AG04450 (cell line): ENCODE data around the gene PTGS1. TPM values are rescaled to one million over a fixed set of nuclear protein-coding genes. Genes with fewer than 3 reads are reported as not detected.
A peak's percentile ranks its signal among the peaks of the same experiment; 100 is the strongest.

Source experiments
- CTCF ChIA-PET: fragments of 300-600, 350-600 bp; formaldehyde crosslinking; extraction: SDS; loops from one replicate; lab custom pipeline; 2022; ENCODE audit warnings: antibody characterized with exemption, inconsistent platforms; lab: Charles Lee
- POLR2A ChIA-PET: fragments of 350-600 bp; formaldehyde crosslinking; extraction: SDS; loops from one replicate; lab custom pipeline; 2021; ENCODE audit warnings: antibody characterized with exemption, inconsistent platforms; lab: Yijun Ruan, JAX
- DNase-seq: peaks from one replicate; pipeline ENCODE4 v3.0.0-alpha.2; 2011; ENCODE audit warnings: low read depth, low spot score
- H3K27ac ChIP-seq: one replicate; pipeline ENCODE4 v1.5.1; 2012; ENCODE audit warnings: low read depth, low read length, control low read depth
- H3K27me3 ChIP-seq: one replicate; pipeline ENCODE4 v1.6.0; 2012; ENCODE audit warnings: low read length; ENCODE audit not compliant: control insufficient read depth, insufficient read depth
- H3K4me3 ChIP-seq: 2 replicates; pipeline ENCODE4 v1.5.1; 2011; ENCODE audit warnings: mild to moderate bottlenecking, low read depth, low read length, control low read depth
- H3K9me3 ChIP-seq: 2 replicates; pipeline ENCODE4 v1.5.1; 2012; ENCODE audit warnings: low read length; ENCODE audit not compliant: control insufficient read depth, insufficient read depth
- polyA plus RNA-seq: library from polyadenylated mRNA; depleted of rRNA; stranded (reverse); fragments of >200 nt; gene quantifications from 2 replicates; pipeline ENCODE4 v1.2.3, GENCODE V29; 2011
- TF ChIP-seq, protein P1 (sequence below): IDR thresholded peaks from 2 replicates; pipeline ENCODE4 v1.5.1; 2011; ENCODE audit warnings: low read depth, low read length, control low read depth, inconsistent platforms

PTGS1 gene
- polyA plus RNA-seq, 1 experiment = 83.1 TPM

DNA sequence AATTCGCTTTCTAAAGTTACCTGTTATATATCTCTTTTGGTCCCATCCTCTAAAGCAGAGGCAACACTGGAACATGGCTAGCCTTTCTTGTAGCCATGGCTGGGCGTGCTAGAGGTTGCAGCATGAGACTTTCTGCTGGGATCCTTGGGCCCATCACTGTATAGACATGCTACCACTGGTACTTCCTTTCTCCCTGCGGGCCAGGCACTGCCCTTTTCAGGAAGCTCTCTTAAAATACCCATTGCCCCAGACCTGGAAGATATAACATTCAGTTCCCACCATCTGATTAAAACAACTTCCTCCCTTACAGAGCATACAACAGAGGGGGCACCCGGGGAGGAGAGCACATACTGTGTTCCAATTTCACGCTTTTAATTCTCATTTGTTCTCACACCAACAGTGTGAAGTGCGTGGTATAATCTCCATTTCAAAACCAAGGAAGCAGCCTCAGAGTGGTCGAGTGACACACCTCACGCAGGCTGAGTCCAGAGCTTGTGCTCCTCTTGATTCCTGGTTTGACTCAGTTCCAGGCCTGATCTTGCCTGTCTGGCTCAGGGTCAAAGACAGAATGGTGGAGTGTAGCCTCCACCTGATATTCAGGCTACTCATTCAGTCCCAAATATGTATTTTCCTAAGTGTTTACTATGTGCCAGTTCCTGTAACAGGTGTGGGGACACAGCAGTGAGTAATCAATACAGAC is 22.6 kb downstream of the PTGS1 start:
- TF ChIP-seq, protein P1, sequence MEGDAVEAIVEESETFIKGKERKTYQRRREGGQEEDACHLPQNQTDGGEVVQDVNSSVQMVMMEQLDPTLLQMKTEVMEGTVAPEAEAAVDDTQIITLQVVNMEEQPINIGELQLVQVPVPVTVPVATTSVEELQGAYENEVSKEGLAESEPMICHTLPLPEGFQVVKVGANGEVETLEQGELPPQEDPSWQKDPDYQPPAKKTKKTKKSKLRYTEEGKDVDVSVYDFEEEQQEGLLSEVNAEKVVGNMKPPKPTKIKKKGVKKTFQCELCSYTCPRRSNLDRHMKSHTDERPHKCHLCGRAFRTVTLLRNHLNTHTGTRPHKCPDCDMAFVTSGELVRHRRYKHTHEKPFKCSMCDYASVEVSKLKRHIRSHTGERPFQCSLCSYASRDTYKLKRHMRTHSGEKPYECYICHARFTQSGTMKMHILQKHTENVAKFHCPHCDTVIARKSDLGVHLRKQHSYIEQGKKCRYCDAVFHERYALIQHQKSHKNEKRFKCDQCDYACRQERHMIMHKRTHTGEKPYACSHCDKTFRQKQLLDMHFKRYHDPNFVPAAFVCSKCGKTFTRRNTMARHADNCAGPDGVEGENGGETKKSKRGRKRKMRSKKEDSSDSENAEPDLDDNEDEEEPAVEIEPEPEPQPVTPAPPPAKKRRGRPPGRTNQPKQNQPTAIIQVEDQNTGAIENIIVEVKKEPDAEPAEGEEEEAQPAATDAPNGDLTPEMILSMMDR = no peak
- H3K4me3 ChIP-seq = no peak overlapping the region
- DNase-seq = no peak
- CTCF ChIA-PET = interaction anchor here (0.6 to 1.3 kb wide), 2 partner anchors 11 to 58 kb away, joined by 3 to 5 read pairs; no protein-coding TSS in a partner anchor
- H3K27ac ChIP-seq = peak overlapping the region; percentile 93
- POLR2A ChIA-PET = interaction anchor here (0.8 to 1.7 kb wide), 3 partner anchors 11 to 18 kb away, joined by 3 to 5 read pairs (median 4); no protein-coding TSS in a partner anchor
- H3K9me3 ChIP-seq = no peaks in the 10 kb centered on the region
- no peaks in the 10 kb centered on the region for H3K27me3 ChIP-seq

DNA sequence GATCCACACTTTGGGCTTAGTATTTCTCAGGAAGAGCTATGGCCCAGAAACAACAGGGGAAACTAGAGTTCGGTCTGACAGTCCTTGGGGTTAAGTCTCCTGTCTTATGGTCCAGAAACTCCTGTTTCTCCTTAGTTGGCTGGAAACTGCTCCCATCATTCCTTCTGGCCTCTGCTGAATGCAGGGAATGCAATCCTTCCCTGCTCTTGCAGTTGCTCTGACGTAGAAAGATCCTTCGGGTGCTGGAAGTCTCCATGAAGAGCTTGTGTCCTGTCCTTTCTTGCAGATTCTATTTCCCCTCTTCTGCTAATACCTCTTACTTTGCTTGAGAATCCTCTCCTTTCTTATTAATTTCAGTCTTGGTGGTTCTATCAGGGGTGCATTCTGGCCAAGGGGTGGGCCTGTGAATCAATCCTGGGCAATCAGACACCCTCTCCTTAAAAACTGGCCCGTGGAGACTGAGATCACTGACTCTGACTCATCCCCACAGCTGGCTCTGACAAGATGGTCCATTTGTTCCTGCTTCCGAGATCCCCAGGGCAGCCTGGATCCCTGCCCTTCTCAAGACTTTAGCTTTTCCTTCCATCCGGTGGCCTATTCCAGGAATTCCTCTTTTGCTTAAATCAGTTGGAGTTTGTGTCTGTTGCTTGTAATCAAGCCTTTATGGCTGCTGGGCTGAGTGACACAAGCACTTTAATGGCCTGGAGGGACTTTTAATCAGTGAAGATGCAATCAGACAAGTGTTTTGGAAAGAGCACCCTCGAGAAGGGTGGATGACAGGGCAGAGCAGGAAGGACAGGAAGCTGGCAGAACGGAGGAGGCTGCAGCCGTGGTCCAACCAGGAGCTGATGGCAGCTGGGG is 23.7 kb downstream of the PTGS1 start:
- H3K27me3 ChIP-seq = no peaks in the 10 kb centered on the region
- ChIA-PET CTCF (interaction anchor here (0.6 to 1.3 kb wide), 4 partner anchors 12 to 58 kb away, joined by 3 to 5 read pairs (median 4); no protein-coding TSS in a partner anchor), POLR2A (interaction anchor here (0.6 to 1.1 kb wide), 4 partner anchors 16 to 31 kb away, joined by 3 to 5 read pairs (median 4); no protein-coding TSS in a partner anchor)
- H3K9me3 ChIP-seq = no peaks in the 10 kb centered on the region
- peak overlapping the region; percentile 93 for H3K27ac ChIP-seq
- H3K4me3 ChIP-seq = no peak overlapping the region
- TF ChIP-seq, protein P1 = no peak
- DNase-seq = peak; percentile 78

DNA sequence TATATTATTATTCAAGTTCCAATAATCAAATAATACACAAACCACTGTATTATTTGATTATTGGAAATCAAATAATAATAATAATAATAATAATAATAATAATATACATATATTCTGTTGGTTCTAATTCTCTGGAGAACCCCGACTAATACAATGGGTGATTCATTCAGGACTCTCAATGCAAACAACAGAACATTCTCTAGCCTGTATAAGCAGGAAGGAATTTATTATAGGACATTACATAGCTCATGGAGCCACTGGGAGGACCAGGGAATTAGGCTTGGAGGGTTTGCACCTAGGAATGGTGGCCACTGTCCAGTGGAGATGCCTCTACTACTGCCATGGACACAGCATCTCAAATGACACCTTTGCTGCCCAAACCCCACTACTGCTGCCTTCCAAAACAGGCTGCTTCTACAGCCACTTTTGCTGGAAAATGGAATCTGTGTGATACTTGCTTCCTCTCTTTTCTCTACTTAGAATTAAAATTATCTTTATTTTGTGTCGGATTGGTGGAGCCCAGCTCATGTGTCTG is 25.9 kb downstream of the PTGS1 start:
- ChIA-PET CTCF (interaction anchor here (1.3 kb wide), 1 partner anchor 273 kb away, joined by 3 read pairs; no protein-coding TSS in a partner anchor), POLR2A (no interaction called here)
- TF ChIP-seq, protein P1 = no peak
- Histone ChIP-seq H3K27ac (no peak overlapping the region), H3K4me3 (no peak overlapping the region), H3K27me3 (no peaks in the 10 kb centered on the region), H3K9me3 (no peaks in the 10 kb centered on the region)
- DNase-seq = no peak

DNA sequence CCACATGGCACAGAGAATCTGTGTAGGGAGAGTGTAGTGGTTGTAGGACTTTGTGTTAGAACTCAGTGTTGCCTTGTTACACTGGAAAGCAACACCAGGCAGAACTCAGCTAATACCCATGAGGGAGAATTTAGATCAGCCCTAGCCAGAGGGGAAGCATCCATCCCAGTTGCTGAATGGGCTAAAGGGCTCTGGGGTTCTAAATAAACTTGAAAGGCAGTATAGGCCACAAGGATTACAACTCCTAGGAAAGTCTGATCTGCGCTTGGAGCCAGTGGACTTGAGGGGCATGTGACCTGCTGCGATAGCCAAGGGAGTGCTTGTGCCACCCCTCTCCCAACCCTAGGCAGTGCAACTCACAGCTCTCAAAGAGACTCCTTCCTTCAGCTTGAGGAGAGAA is 26.9 kb downstream of the PTGS1 start:
- POLR2A ChIA-PET = no interaction called here
- CTCF ChIA-PET = interaction anchor here (1.3 kb wide), 1 partner anchor 275 kb away, joined by 3 read pairs; no protein-coding TSS in a partner anchor
- Histone ChIP-seq H3K9me3 (no peaks in the 10 kb centered on the region), H3K27me3 (no peaks in the 10 kb centered on the region), H3K27ac (no peak overlapping the region), H3K4me3 (no peak overlapping the region)
- TF ChIP-seq, protein P1 = no peak
- DNase-seq = no peak
